ENCODE results near the gene ECHDC1. TPM values are rescaled to one million over a fixed set of nuclear protein-coding genes. Genes with fewer than 3 reads are reported as not detected.

ECHDC1 gene
- polyA plus RNA-seq, 1 donor from 2014 or later, result 95.7 TPM

- no peaks in the 10 kb centered on the region for H3K36me3 ChIP-seq (ENCODE audit: insufficient read depth, low read length)
- no peaks in the 10 kb centered on the region for H3K9me2 ChIP-seq (ENCODE audit: insufficient read depth, low read length)
- peaks cover 3% of the 10 kb centered on the region for H3F3A ChIP-seq (ENCODE audit: insufficient read depth, low read length, poor library complexity, severe bottlenecking)
- peak overlapping the region; percentile 36 for H3K4me3 ChIP-seq (ENCODE audit: low read length)
- TF ChIP-seq, protein P1, sequence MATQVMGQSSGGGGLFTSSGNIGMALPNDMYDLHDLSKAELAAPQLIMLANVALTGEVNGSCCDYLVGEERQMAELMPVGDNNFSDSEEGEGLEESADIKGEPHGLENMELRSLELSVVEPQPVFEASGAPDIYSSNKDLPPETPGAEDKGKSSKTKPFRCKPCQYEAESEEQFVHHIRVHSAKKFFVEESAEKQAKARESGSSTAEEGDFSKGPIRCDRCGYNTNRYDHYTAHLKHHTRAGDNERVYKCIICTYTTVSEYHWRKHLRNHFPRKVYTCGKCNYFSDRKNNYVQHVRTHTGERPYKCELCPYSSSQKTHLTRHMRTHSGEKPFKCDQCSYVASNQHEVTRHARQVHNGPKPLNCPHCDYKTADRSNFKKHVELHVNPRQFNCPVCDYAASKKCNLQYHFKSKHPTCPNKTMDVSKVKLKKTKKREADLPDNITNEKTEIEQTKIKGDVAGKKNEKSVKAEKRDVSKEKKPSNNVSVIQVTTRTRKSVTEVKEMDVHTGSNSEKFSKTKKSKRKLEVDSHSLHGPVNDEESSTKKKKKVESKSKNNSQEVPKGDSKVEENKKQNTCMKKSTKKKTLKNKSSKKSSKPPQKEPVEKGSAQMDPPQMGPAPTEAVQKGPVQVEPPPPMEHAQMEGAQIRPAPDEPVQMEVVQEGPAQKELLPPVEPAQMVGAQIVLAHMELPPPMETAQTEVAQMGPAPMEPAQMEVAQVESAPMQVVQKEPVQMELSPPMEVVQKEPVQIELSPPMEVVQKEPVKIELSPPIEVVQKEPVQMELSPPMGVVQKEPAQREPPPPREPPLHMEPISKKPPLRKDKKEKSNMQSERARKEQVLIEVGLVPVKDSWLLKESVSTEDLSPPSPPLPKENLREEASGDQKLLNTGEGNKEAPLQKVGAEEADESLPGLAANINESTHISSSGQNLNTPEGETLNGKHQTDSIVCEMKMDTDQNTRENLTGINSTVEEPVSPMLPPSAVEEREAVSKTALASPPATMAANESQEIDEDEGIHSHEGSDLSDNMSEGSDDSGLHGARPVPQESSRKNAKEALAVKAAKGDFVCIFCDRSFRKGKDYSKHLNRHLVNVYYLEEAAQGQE (IDR thresholded peaks at IDR 0.05; ENCODE audit: borderline replicate concordance), result no peak
- TF ChIP-seq SMC3 (conservative IDR thresholded peaks at IDR 0.05; ENCODE audit: poor library complexity) (no peak), EZH2 (IDR thresholded peaks at IDR 0.05; ENCODE audit: borderline replicate concordance, insufficient read depth, low read length, poor library complexity, severe bottlenecking) (no peak), EP300 (conservative IDR thresholded peaks at IDR 0.05; ENCODE audit: poor library complexity, severe bottlenecking) (no peak), RAD21 (conservative IDR thresholded peaks at IDR 0.05) (no peak), TAF1 (IDR thresholded peaks at IDR 0.05; ENCODE audit: low read depth) (no peak), POLR2AphosphoS5 (IDR thresholded peaks at IDR 0.05) (no peak), MXI1 (conservative IDR thresholded peaks at IDR 0.05; ENCODE audit: poor library complexity, severe bottlenecking) (no peak)
- TF ChIP-seq, protein P2, sequence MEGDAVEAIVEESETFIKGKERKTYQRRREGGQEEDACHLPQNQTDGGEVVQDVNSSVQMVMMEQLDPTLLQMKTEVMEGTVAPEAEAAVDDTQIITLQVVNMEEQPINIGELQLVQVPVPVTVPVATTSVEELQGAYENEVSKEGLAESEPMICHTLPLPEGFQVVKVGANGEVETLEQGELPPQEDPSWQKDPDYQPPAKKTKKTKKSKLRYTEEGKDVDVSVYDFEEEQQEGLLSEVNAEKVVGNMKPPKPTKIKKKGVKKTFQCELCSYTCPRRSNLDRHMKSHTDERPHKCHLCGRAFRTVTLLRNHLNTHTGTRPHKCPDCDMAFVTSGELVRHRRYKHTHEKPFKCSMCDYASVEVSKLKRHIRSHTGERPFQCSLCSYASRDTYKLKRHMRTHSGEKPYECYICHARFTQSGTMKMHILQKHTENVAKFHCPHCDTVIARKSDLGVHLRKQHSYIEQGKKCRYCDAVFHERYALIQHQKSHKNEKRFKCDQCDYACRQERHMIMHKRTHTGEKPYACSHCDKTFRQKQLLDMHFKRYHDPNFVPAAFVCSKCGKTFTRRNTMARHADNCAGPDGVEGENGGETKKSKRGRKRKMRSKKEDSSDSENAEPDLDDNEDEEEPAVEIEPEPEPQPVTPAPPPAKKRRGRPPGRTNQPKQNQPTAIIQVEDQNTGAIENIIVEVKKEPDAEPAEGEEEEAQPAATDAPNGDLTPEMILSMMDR (IDR thresholded peaks at IDR 0.05; ENCODE audit: poor library complexity, severe bottlenecking), result no peak
- peaks cover 54% of the 10 kb centered on the region for H3K79me2 ChIP-seq (replicated peaks; ENCODE audit: insufficient read depth, low read length)
- no peak overlapping the region for H3K27ac ChIP-seq (ENCODE audit: low read length)
- no peaks in the 10 kb centered on the region for H3K9me3 ChIP-seq (ENCODE audit: low read length)
- no peak overlapping the region for H3K9ac ChIP-seq (ENCODE audit: low read length)
- no peak overlapping the region for H2AFZ ChIP-seq (ENCODE audit: low read depth, low read length)
- no peaks in the 10 kb centered on the region for H3K27me3 ChIP-seq (ENCODE audit: insufficient read depth, low read depth, low read length)
- H4K20me1 ChIP-seq (ENCODE audit: insufficient read depth), result no peaks in the 10 kb centered on the region
- no peak overlapping the region for H3K4me2 ChIP-seq (ENCODE audit: low read length)
Observed at GRCh38 chr6:127340171-127340570, 3.2 kb downstream of the ECHDC1 start.

- Histone ChIP-seq H3K9me3 (ENCODE audit: low read length) (no peaks in the 10 kb centered on the region), H3K4me2 (ENCODE audit: low read length) (no peak overlapping the region), H2AFZ (ENCODE audit: low read depth, low read length) (no peak overlapping the region), H3K9ac (ENCODE audit: low read length) (no peak overlapping the region), H3K79me2 (replicated peaks; ENCODE audit: insufficient read depth, low read length) (peaks cover 65% of the 10 kb centered on the region), H3K27me3 (ENCODE audit: insufficient read depth, low read depth, low read length) (no peaks in the 10 kb centered on the region), H3K9me2 (ENCODE audit: insufficient read depth, low read length) (no peaks in the 10 kb centered on the region), H3F3A (ENCODE audit: insufficient read depth, low read length, poor library complexity, severe bottlenecking) (no peaks in the 10 kb centered on the region), H3K36me3 (ENCODE audit: insufficient read depth, low read length) (peaks cover 4% of the 10 kb centered on the region), H3K27ac (ENCODE audit: low read length) (no peak overlapping the region), H4K20me1 (ENCODE audit: insufficient read depth) (no peaks in the 10 kb centered on the region), H3K4me3 (ENCODE audit: low read length) (peak overlapping the region; percentile 11)
- no peak for TF ChIP-seq TAF1 (IDR thresholded peaks at IDR 0.05; ENCODE audit: low read depth)
- TF ChIP-seq, protein P2 (IDR thresholded peaks at IDR 0.05; ENCODE audit: poor library complexity, severe bottlenecking), result no peak
- TF ChIP-seq, protein P1 (IDR thresholded peaks at IDR 0.05; ENCODE audit: borderline replicate concordance), result no peak
- no peak for TF ChIP-seq EP300 (conservative IDR thresholded peaks at IDR 0.05; ENCODE audit: poor library complexity, severe bottlenecking)
- TF ChIP-seq SMC3 (conservative IDR thresholded peaks at IDR 0.05; ENCODE audit: poor library complexity), result no peak
- TF ChIP-seq POLR2AphosphoS5 (IDR thresholded peaks at IDR 0.05), result no peak
- no peak for TF ChIP-seq RAD21 (conservative IDR thresholded peaks at IDR 0.05)
- TF ChIP-seq MXI1 (conservative IDR thresholded peaks at IDR 0.05; ENCODE audit: poor library complexity, severe bottlenecking), result no peak
- TF ChIP-seq EZH2 (IDR thresholded peaks at IDR 0.05; ENCODE audit: borderline replicate concordance, insufficient read depth, low read length, poor library complexity, severe bottlenecking), result no peak
Observed at GRCh38 chr6:127338936-127339335, 4.5 kb downstream of the ECHDC1 start.

Data from neural cell (in vitro differentiated cells).